ENCODE measurements around the gene ASPHD1. TPM values are rescaled to one million over a fixed set of nuclear protein-coding genes. Genes with fewer than 3 reads are reported as not detected.
"Not testable (repeated sequence)": the region's sequence is repeated elsewhere in the genome, so short reads cannot be mapped to it uniquely, and the experiment has no call there.

ASPHD1 gene
- total and polyA plus RNA-seq, 8 donors: 0.42 to 15.6 (median 0.63) TPM

- TF ChIP-seq CTCF (IDR thresholded peaks at IDR 0.05): no peak
- intact Hi-C loops (cut with DNase I): no loop called here
- H3K36me3 ChIP-seq: no peaks in the 10 kb centered on the region
- no peak overlapping the region for H3K27ac ChIP-seq
- H3K9me3 ChIP-seq: no peaks in the 10 kb centered on the region
- peak overlapping the region; percentile 8 to 35 for H3K4me3 ChIP-seq
- ATAC-seq: peak; percentile 87
- peaks cover 3 to 11% of the 10 kb centered on the region in 2 donors for H3K4me1 ChIP-seq
- DNase-seq: peak in 1 of 4 donors; percentile 71
- peaks cover 11 to 62% of the 10 kb centered on the region in 2 donors for H3K27me3 ChIP-seq
Observed at GRCh38 chr16:29877266-29877961, 22.9 kb upstream of the ASPHD1 start.

- no peak for ATAC-seq
- H3K9me3 ChIP-seq: no peaks in the 10 kb centered on the region
- intact Hi-C loops (cut with DNase I): no loop called here
- no peak for TF ChIP-seq CTCF (IDR thresholded peaks at IDR 0.05)
- no peaks in the 10 kb centered on the region for H3K36me3 ChIP-seq
- no peak for DNase-seq
- H3K27me3 ChIP-seq: peaks cover 11 to 62% of the 10 kb centered on the region in 2 donors
- H3K4me1 ChIP-seq: peaks cover 3 to 11% of the 10 kb centered on the region in 2 donors
- H3K27ac ChIP-seq: no peak overlapping the region
- H3K4me3 ChIP-seq: no peak overlapping the region
Observed at GRCh38 chr16:29878172-29878571, 22.1 kb upstream of the ASPHD1 start.

- TF ChIP-seq CTCF (IDR thresholded peaks at IDR 0.05): no peak
- intact Hi-C loops (cut with DNase I): no loop called here
Observed at GRCh38 chr16:29881050-29881449, 19.2 kb upstream of the ASPHD1 start.

GRCh38 chr16:29883987-29884386 lies 16.3 kb upstream of the ASPHD1 start:
- no peaks in the 10 kb centered on the region for H3K9me3 ChIP-seq
- H3K27ac ChIP-seq: no peak overlapping the region
- no peak overlapping the region for H3K4me3 ChIP-seq
- no peaks in the 10 kb centered on the region for H3K4me1 ChIP-seq
- intact Hi-C loops (cut with DNase I): no loop called here
- no peaks in the 10 kb centered on the region for H3K36me3 ChIP-seq
- TF ChIP-seq CTCF (IDR thresholded peaks at IDR 0.05): no peak
- peaks cover 0 to 20% of the 10 kb centered on the region in 2 donors for H3K27me3 ChIP-seq
- ATAC-seq: no peak
- no peak for DNase-seq

More at GRCh38 chr16:29881050-29881449, 19.2 kb upstream of the ASPHD1 start:
- H3K4me3 ChIP-seq: no peak overlapping the region
- ATAC-seq (no peak), DNase-seq (no peak)
- peaks cover 3 to 11% of the 10 kb centered on the region in 2 donors for H3K4me1 ChIP-seq
- H3K36me3 ChIP-seq: no peaks in the 10 kb centered on the region
- H3K9me3 ChIP-seq: no peaks in the 10 kb centered on the region
- H3K27ac ChIP-seq: no peak overlapping the region
- peaks cover 11 to 49% of the 10 kb centered on the region in 2 donors for H3K27me3 ChIP-seq

- H3K27ac ChIP-seq; H3K36me3 ChIP-seq; H3K4me3 ChIP-seq; ATAC-seq; DNase-seq; H3K9me3 ChIP-seq; intact Hi-C loops (cut with DNase I); H3K27me3 ChIP-seq; H3K4me1 ChIP-seq: not testable (repeated sequence)
Observed at GRCh38 chr16:29889372-29889771, 10.9 kb upstream of the ASPHD1 start.

Measured in left lung (tissue), 10 donors.